ENCODE results near the gene CMSS1.

Gene CMSS1

DNA sequence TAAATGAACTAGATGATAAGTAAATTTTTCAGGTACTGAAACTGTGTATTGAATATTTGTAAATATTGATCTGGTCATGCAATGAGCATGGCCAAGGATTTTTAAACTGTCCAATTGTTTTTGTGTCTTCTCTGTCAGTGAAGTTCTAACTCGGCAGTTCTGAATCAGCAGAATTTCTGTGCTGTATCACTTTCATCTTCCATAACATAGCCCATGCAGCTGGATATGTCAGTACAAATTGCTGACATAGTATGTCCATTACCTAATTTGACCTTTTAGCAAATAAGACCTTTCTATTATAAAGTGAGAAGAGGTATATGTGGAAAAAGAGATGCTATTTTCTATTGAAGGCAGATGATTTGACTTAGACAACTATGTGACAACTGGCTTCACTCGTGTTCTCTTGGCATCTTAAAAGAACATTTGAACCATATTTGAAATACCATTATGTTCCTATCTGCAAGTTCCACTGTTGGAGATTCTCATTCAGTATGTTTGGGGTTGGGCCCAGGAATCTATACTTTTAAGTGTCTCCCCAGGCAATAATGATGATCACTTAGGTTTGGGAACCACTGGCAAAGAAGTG, 90.4 kb downstream of the CMSS1 start:
- H3K27me3 ChIP-seq (ENCODE audit: control insufficient read depth, insufficient read depth, low read length) = no peaks in the 10 kb centered on the region
- H3K4me1 ChIP-seq (ENCODE audit: control insufficient read depth, insufficient read depth, low read length) = peaks cover 17% of the 10 kb centered on the region
- no peak overlapping the region for H3K4me3 ChIP-seq (ENCODE audit: low read depth, low read length)
- no peaks in the 10 kb centered on the region for H3K36me3 ChIP-seq (ENCODE audit: control insufficient read depth, insufficient read depth, low read length)
- no peaks in the 10 kb centered on the region for H3K9me3 ChIP-seq (ENCODE audit: control insufficient read depth, insufficient read depth, low read depth, low read length)
- H3K9ac ChIP-seq (ENCODE audit: low read length) = no peak overlapping the region
- no peak overlapping the region for H3K27ac ChIP-seq (ENCODE audit: low read depth, low read length)

DNA sequence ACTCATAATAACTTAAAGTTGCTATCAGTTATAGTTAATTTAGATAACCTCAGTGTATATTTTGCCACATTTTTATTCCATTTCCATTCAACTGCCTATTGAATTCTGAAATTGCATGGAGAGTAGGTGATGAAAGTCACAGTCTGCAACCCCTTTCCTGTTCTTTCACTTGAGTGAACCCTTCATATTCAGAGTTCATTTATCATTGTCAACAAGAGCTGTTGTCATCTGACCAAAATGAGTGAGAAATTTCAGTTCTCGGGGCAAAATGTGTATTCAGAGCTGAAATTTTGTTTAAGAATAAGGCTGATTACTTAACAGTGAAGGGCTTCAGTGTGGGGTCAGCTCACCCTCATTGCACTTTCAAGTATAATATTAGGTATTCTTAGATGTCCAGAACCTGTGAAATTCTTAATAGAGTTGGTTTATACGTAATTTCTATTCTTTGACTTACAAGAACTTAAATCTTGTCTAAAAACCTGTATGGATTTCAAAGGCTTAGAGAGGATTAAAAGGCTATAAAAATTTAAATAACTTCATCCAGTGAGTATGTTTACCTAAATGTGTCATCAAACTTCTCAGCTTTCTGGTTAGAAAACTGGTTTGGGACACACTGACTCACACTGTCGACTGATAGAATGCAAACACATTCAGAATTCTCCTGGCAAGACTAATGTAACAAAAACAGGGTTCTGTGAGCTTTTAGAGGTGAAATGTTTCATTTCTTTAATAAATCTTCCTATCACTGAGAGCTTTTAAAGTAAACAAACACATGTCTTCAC, 92.2 kb downstream of the CMSS1 start:
- Histone ChIP-seq H3K4me3 (ENCODE audit: low read depth, low read length) (no peak overlapping the region), H3K36me3 (ENCODE audit: control insufficient read depth, insufficient read depth, low read length) (no peaks in the 10 kb centered on the region), H3K9ac (ENCODE audit: low read length) (no peak overlapping the region), H3K27ac (ENCODE audit: low read depth, low read length) (no peak overlapping the region), H3K9me3 (ENCODE audit: control insufficient read depth, insufficient read depth, low read depth, low read length) (no peaks in the 10 kb centered on the region), H3K4me1 (ENCODE audit: control insufficient read depth, insufficient read depth, low read length) (peaks cover 15% of the 10 kb centered on the region), H3K27me3 (ENCODE audit: control insufficient read depth, insufficient read depth, low read length) (no peaks in the 10 kb centered on the region)

DNA sequence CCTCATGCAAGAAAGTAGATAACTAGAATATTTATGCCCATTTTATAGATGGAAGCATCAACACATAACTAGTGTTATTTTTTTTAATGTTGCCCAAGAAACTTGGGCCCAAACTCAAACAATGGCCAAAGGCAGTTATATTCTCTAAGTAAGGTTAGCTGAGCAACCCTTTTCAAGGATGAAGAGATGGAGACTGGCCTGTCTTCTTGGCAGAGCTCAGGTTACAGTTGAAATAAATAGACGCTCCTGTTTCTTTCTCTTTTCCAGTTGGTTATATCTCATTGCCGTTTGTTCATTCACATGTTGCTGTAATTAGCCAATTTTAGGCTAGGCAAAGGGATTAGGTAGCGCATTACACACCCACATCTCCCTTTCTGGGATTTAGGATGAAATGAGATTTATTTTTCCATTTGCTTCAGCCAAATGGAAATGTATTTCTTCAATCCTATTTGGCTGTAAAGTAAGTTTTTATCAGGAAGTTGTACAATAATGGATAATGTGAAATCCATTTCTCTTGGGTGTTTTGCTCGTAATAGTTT, 93.2 kb downstream of the CMSS1 start:
- no peak overlapping the region for H3K4me3 ChIP-seq (ENCODE audit: low read depth, low read length)
- H3K27me3 ChIP-seq (ENCODE audit: control insufficient read depth, insufficient read depth, low read length) = no peaks in the 10 kb centered on the region
- H3K36me3 ChIP-seq (ENCODE audit: control insufficient read depth, insufficient read depth, low read length) = no peaks in the 10 kb centered on the region
- no peaks in the 10 kb centered on the region for H3K9me3 ChIP-seq (ENCODE audit: control insufficient read depth, insufficient read depth, low read depth, low read length)
- no peak overlapping the region for H3K27ac ChIP-seq (ENCODE audit: low read depth, low read length)
- no peak overlapping the region for H3K9ac ChIP-seq (ENCODE audit: low read length)
- peaks cover 15% of the 10 kb centered on the region for H3K4me1 ChIP-seq (ENCODE audit: control insufficient read depth, insufficient read depth, low read length)

DNA sequence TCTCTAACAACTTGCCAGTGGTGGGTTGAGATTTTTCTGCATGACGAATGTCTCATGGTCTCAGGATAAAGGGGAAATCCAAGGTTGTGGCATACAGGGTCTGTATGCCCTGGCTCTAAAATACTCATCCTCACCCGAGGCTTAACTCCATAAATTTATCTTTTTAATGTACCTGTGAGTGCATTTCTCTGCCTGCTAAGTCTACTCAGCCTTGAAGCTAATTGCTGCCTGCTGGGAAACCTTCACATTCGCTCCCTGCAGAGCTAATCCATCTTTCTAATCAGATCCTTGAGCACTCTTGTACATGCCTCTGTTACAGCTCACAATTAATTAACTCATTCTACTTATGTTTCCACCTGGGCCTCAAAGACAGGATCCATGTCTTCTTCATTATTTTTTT, 93.8 kb downstream of the CMSS1 start:
- no peak overlapping the region for H3K27ac ChIP-seq (ENCODE audit: low read depth, low read length)
- H3K9ac ChIP-seq (ENCODE audit: low read length) = no peak overlapping the region
- H3K36me3 ChIP-seq (ENCODE audit: control insufficient read depth, insufficient read depth, low read length) = no peaks in the 10 kb centered on the region
- H3K4me1 ChIP-seq (ENCODE audit: control insufficient read depth, insufficient read depth, low read length) = peaks cover 15% of the 10 kb centered on the region
- no peaks in the 10 kb centered on the region for H3K9me3 ChIP-seq (ENCODE audit: control insufficient read depth, insufficient read depth, low read depth, low read length)
- H3K4me3 ChIP-seq (ENCODE audit: low read depth, low read length) = no peak overlapping the region
- no peaks in the 10 kb centered on the region for H3K27me3 ChIP-seq (ENCODE audit: control insufficient read depth, insufficient read depth, low read length)

DNA sequence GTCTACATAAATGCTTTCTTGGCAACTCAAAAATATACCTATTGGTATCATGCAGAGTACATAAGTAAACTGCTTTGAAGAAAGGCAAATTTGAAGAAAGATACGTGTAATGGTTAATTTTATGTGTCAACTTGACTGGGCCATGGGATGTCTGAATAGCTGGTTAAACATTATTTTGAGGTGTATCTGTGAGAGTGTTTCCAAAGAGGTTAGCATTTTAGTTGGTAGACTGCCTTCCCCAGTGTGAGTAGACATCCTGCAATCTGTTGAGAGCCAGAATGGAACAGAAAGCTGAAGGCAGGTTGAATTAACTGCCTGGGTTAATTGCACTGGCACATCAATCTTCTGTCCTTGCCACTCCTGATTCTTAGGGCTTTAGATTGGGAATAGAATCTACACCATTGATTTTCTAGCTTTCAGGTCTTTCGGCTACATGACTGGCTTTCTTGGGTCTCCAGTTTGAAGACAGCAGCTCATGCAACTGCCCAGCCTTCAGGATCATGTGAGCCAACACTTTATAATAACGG, 98.3 kb downstream of the CMSS1 start:
- Histone ChIP-seq H3K36me3 (ENCODE audit: control insufficient read depth, insufficient read depth, low read length) (no peaks in the 10 kb centered on the region), H3K4me3 (ENCODE audit: low read depth, low read length) (no peak overlapping the region), H3K27ac (ENCODE audit: low read depth, low read length) (no peak overlapping the region), H3K27me3 (ENCODE audit: control insufficient read depth, insufficient read depth, low read length) (no peaks in the 10 kb centered on the region), H3K9me3 (ENCODE audit: control insufficient read depth, insufficient read depth, low read depth, low read length) (no peaks in the 10 kb centered on the region), H3K4me1 (ENCODE audit: control insufficient read depth, insufficient read depth, low read length) (peaks cover 17% of the 10 kb centered on the region), H3K9ac (ENCODE audit: low read length) (no peak overlapping the region)

DNA sequence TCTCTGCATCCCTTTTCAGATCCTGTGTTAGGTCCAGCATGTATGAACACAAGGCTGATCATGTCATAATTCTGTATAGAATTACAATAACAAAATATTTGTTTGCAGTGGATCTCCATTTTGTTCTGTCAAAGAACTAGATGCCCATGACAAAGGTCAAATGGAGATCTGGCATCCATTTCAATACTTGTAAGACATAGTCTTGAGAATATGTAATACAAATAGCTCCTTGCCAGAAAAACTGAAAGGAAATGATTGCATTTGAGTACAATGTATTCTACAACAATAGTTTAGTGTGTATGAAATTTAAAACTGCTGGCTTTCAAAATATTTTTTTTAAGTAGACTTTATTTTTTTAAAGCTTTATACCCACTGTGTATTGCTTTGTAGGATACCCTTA, 101.1 kb downstream of the CMSS1 start:
- Histone ChIP-seq H3K4me3 (ENCODE audit: low read depth, low read length) (no peak overlapping the region), H3K9me3 (ENCODE audit: control insufficient read depth, insufficient read depth, low read depth, low read length) (no peaks in the 10 kb centered on the region), H3K36me3 (ENCODE audit: control insufficient read depth, insufficient read depth, low read length) (no peaks in the 10 kb centered on the region), H3K9ac (ENCODE audit: low read length) (no peak overlapping the region), H3K27me3 (ENCODE audit: control insufficient read depth, insufficient read depth, low read length) (no peaks in the 10 kb centered on the region), H3K4me1 (ENCODE audit: control insufficient read depth, insufficient read depth, low read length) (peaks cover 20% of the 10 kb centered on the region), H3K27ac (ENCODE audit: low read depth, low read length) (no peak overlapping the region)

DNA sequence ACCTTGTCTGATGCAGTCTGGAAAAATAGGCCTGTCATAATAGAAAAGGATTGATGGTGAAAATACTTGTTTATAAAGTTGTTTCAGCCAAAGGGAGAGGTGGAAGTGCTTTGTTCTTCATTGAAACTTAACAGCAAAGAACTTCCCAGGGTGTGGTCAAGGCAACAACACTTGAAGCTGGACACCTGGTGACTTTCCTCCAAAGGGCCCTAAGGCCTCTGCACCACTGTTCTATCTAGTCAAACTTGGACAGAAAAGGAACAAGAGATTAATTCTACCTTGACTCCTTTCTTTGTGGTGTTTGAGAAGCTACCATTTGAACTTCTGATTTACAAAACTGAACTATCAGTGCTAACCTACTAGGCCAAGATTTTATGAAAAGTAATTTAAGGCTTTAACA, 102.0 kb downstream of the CMSS1 start:
- Histone ChIP-seq H3K4me1 (ENCODE audit: control insufficient read depth, insufficient read depth, low read length) (peaks cover 20% of the 10 kb centered on the region), H3K27ac (ENCODE audit: low read depth, low read length) (peak overlapping the region; percentile 50; the same call in 1 of the 2 replicates), H3K9me3 (ENCODE audit: control insufficient read depth, insufficient read depth, low read depth, low read length) (no peaks in the 10 kb centered on the region), H3K36me3 (ENCODE audit: control insufficient read depth, insufficient read depth, low read length) (no peaks in the 10 kb centered on the region), H3K27me3 (ENCODE audit: control insufficient read depth, insufficient read depth, low read length) (no peaks in the 10 kb centered on the region), H3K9ac (ENCODE audit: low read length) (no peak overlapping the region), H3K4me3 (ENCODE audit: low read depth, low read length) (no peak overlapping the region)

DNA sequence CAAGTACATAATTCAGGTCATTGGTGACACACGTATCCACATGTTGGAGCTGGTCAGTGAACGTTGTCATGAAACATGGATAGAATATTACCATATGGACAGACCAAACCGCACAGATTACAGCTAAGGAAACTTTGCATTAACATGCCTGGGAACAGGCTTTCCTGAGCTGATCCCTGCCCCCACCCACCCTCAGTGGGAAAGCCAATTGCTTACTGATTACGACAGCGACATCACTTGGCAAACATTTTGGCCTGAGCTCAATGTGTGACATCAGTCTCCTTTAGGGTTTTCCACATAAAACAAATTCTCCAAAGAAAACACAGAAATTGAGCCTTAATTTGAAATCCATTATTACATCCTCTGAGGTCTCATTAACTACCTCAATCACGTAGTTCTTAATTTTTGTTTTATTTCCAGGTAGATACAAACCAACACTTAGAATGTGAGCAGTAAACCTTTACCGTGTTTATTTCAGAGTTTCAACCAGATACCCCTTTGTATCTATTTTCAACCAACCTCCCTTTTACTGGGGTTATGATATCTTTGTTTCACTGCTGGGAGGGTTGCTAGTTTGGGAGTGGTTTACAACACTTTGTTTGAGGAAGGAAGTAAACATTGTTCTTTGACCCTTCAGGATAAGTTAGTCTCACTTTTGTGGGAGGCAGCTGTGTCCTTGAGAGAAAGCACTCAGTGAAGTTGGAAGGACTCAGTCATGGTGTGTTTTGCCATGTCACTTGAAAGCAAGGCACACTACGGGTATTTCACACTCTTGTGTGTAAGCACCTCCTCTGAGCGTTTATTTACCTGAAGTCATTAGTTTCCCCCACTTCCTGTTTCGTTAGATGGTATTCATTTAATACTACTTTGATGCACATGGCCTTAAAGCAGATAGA, 103.1 kb downstream of the CMSS1 start:
- Histone ChIP-seq H3K4me3 (ENCODE audit: low read depth, low read length) (no peak overlapping the region), H3K4me1 (ENCODE audit: control insufficient read depth, insufficient read depth, low read length) (peaks cover 29% of the 10 kb centered on the region), H3K9ac (ENCODE audit: low read length) (peak overlapping the region; percentile 40), H3K36me3 (ENCODE audit: control insufficient read depth, insufficient read depth, low read length) (no peaks in the 10 kb centered on the region), H3K27ac (ENCODE audit: low read depth, low read length) (peak overlapping the region; percentile 50), H3K9me3 (ENCODE audit: control insufficient read depth, insufficient read depth, low read depth, low read length) (no peaks in the 10 kb centered on the region), H3K27me3 (ENCODE audit: control insufficient read depth, insufficient read depth, low read length) (no peaks in the 10 kb centered on the region)

DNA sequence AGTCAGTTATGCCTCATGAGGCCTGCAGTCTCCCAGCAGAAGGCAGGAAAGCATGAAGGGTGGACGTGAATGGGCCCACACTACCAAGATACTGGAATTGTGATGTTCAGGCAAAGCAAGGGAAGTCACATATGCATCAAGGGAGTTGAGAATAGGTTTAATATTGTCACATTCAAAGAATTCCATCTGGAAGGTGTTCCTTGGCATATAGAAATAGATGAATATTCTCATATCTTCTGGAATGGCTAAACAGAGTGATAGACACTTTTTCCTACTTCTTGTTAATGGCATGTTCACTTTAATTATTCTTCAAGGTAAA, 103.7 kb downstream of the CMSS1 start:
- H3K36me3 ChIP-seq (ENCODE audit: control insufficient read depth, insufficient read depth, low read length) = no peaks in the 10 kb centered on the region
- H3K27ac ChIP-seq (ENCODE audit: low read depth, low read length) = 0 out of 2 replicates have a peak overlapping the region, but pooled peaks have one; percentile 48
- H3K4me1 ChIP-seq (ENCODE audit: control insufficient read depth, insufficient read depth, low read length) = peaks cover 35% of the 10 kb centered on the region
- H3K27me3 ChIP-seq (ENCODE audit: control insufficient read depth, insufficient read depth, low read length) = no peaks in the 10 kb centered on the region
- H3K4me3 ChIP-seq (ENCODE audit: low read depth, low read length) = no peak overlapping the region
- no peaks in the 10 kb centered on the region for H3K9me3 ChIP-seq (ENCODE audit: control insufficient read depth, insufficient read depth, low read depth, low read length)
- H3K9ac ChIP-seq (ENCODE audit: low read length) = no peak overlapping the region

DNA sequence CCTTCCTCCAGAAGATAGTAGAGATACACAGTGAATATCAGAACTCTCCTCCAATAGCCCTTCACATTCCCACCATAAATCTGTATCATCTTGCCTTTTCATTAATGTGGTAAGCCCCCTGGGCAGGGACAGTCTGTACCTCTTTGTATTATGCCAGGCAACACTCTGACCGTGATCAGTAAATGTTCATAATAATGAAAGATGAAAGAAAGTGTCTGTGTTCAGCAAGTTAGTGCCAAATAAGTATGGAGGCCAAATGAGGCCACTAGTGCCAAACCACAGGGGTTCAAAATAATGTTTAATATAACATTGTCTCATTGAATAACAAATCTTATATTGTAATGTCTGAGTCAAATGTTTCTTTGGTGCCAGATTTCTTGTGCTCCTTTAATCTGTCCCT, 104.3 kb downstream of the CMSS1 start:
- Histone ChIP-seq H3K4me3 (ENCODE audit: low read depth, low read length) (no peak overlapping the region), H3K36me3 (ENCODE audit: control insufficient read depth, insufficient read depth, low read length) (no peaks in the 10 kb centered on the region), H3K4me1 (ENCODE audit: control insufficient read depth, insufficient read depth, low read length) (peaks cover 41% of the 10 kb centered on the region), H3K27me3 (ENCODE audit: control insufficient read depth, insufficient read depth, low read length) (no peaks in the 10 kb centered on the region), H3K9ac (ENCODE audit: low read length) (no peak overlapping the region), H3K9me3 (ENCODE audit: control insufficient read depth, insufficient read depth, low read depth, low read length) (no peaks in the 10 kb centered on the region), H3K27ac (ENCODE audit: low read depth, low read length) (no peak overlapping the region)

Data from HUES6 (cell line).